Adrenal gland (tissue), 19 donors: ENCODE measurements around the gene ZNF654. TPM values are rescaled to one million over a fixed set of nuclear protein-coding genes. Genes with fewer than 3 reads are reported as not detected.
"Not testable (repeated sequence)": the region's sequence is repeated elsewhere in the genome, so short reads cannot be mapped to it uniquely, and the experiment has no call there.

Experiments used
- DNase-seq, 7 donors: peaks; one replicate each; pipeline ENCODE4 v3.0.0-alpha.2; 2019 to 2020
- H3K27ac ChIP-seq, 5 donors: fragments of 200-600 bp; sonication (generic) in 4 of 5; 1 replicate in 3 of 5; 2 replicates in 2 of 5; pipeline versions ENCODE4 v1.5.1 to v1.8.0; 2016 to 2020; ENCODE audit warnings: mild to moderate bottlenecking in 1 of 5
- H3K27me3 ChIP-seq: fragments of 200-600 bp; 2 replicates; pipeline ENCODE4 v1.8.0; 2021
- H3K36me3 ChIP-seq, 2 donors: fragments of 200-600 bp; replicated peaks in 1 of 2; 1 replicate in 1 of 2; 2 replicates in 1 of 2; pipeline versions ENCODE4 v1.5.1 to v1.8.0; 2018 to 2022
- H3K4me1 ChIP-seq, 2 donors: fragments of 200-600 bp; replicated peaks in 1 of 2; 1 replicate in 1 of 2; 2 replicates in 1 of 2; pipeline versions ENCODE4 v1.5.1 to v1.8.0; 2018 to 2021
- H3K4me3 ChIP-seq, 4 donors: fragments of 200-600 bp; sonication (generic) in 3 of 4; one replicate each; pipeline ENCODE4 v1.5.1; 2016 to 2018
- H3K9me3 ChIP-seq, 3 donors: fragments of 200-600 bp; sonication (generic) in 1 of 3; replicated peaks in 1 of 3; 1 replicate in 2 of 3; 2 replicates in 1 of 3; pipeline versions ENCODE4 v1.5.1 to v1.8.0; 2016 to 2021
- CTCF ChIP-seq, 6 experiments: fragments of 450-650 bp in 4 of 6; fragments of 200-600 bp in 2 of 6; sonication (generic) in 1 of 6; IDR thresholded peaks; 1 replicate in 5 of 6; 2 replicates in 1 of 6; pipeline versions ENCODE4 v1.5.1 to v1.8.0; 2016 to 2021; ENCODE audit warnings: antibody characterized with exemption in 6 of 6, mild to moderate bottlenecking in 2 of 6, moderate library complexity in 1 of 6
- POLR2A ChIP-seq, 2 donors: fragments of 450-650 bp; IDR thresholded peaks; one replicate each; pipeline ENCODE4 v1.6.1; 2017; ENCODE audit warnings: antibody characterized with exemption in 2 of 2, mild to moderate bottlenecking in 2 of 2, moderate library complexity in 1 of 2
- WGBS, 4 donors: extraction: QIAGEN DNeasy Blood & Tissue Kit in 2 of 4; methylation state at CpG; one replicate each; pipeline versions ENCODE4 v1.1.5 to v1.1.7; 2013 to 2017; 5-methylcytosine and 5-hydroxymethylcytosine counted together
- intact Hi-C, 2 donors: fragments of 100-400 bp; cut with DNase I; formaldehyde crosslinking; loops; one replicate each; pipeline versions ENCODE4 v1.14.1 to v1.15.0; 2022 to 2023
- long read RNA-seq, 10 donors: library from polyadenylated mRNA in 3 of 10; unstranded in 2 of 10; stranded (forward) in 1 of 10; transcript quantifications; one replicate each; pipeline ENCODE4 v2.0.0 and lab custom pipeline, GENCODE V29; 2021 to 2026
- polyA plus RNA-seq, 3 donors: library from polyadenylated mRNA; stranded (reverse); fragments of 200-250 nt in 2 of 3; fragments of 350-450 nt in 1 of 3; fragmentation: Illumina TruSeq in 1 of 3; extraction: RNeasy Lipid Tissue Mini Kit (QIAGEN cat#74804) in 1 of 3; gene quantifications; one replicate each; pipeline ENCODE4 v1.2.3, GENCODE V29; 2013 to 2014
- total RNA-seq, 9 donors: library from RNA; depleted of rRNA in 4 of 9; stranded (reverse); fragments of >200 nt in 4 of 9; fragments of 120-200 nt in 1 of 9; fragmentation: NEBNext Ultra II Directional in 1 of 9; extraction: Animal tissue kit (Norgen Biotek cat#: 25700) in 1 of 9; gene quantifications; one replicate each; pipeline versions ENCODE4 v1.1.0 to v1.2.4, GENCODE V29; 2013 to 2023
- donor health status: healthy with polysubstance abuse.
- donor health status: Bipolar disorder and iron deficiency.
- donor health status: DM: yes; HTN: yes; CAD: no.
- donor health status: DM: no; HTN: no; CAD: no.
- donor health status: DM: no; HTN: no; CAD: no.
- donor health status: DM: yes; HTN: yes; CAD: no.

The ZNF654 gene
- total RNA-seq, result 10 to 100 TPM in 7 of 9 donors, 1 to 10 TPM in 2; 5.1 to 18.6 (median 11.2) TPM
- polyA plus RNA-seq, result 1 to 10 TPM; 2.5 to 9.1 (median 3.1) TPM
- long read RNA-seq, donor 1, result 0 reads
- long read RNA-seq, donor 2, result 0 reads
- long read RNA-seq, donor 3, full-length matches to known transcripts, result 4 of 4 reads
- long read RNA-seq, donor 3, partial matches to known transcripts, result 0 of 4 reads
- long read RNA-seq, donor 3, other reads (novel, unspliced or antisense), result 0 of 4 reads
- long read RNA-seq, donor 4, full-length matches to known transcripts, result 2 of 7 reads
- long read RNA-seq, donor 4, partial matches to known transcripts, result 0 of 7 reads
- long read RNA-seq, donor 4, other reads (novel, unspliced or antisense), result 5 of 7 reads
- long read RNA-seq, donor 5, full-length matches to known transcripts, result 4 of 9 reads
- long read RNA-seq, donor 5, partial matches to known transcripts, result 4 of 9 reads
- long read RNA-seq, donor 5, other reads (novel, unspliced or antisense), result 1 of 9 reads
- long read RNA-seq, donor 6, full-length matches to known transcripts, result 1 of 5 reads
- long read RNA-seq, donor 6, partial matches to known transcripts, result 1 of 5 reads
- long read RNA-seq, donor 6, other reads (novel, unspliced or antisense), result 3 of 5 reads
- long read RNA-seq, donor 7, full-length matches to known transcripts, result 1 of 1 reads
- long read RNA-seq, donor 7, partial matches to known transcripts, result 0 of 1 reads
- long read RNA-seq, donor 7, other reads (novel, unspliced or antisense), result 0 of 1 reads
- long read RNA-seq, donor 8, full-length matches to known transcripts, result 1 of 1 reads
- long read RNA-seq, donor 8, partial matches to known transcripts, result 0 of 1 reads
- long read RNA-seq, donor 8, other reads (novel, unspliced or antisense), result 0 of 1 reads
- long read RNA-seq, donor 9, full-length matches to known transcripts, result 3 of 3 reads
- long read RNA-seq, donor 9, partial matches to known transcripts, result 0 of 3 reads
- long read RNA-seq, donor 9, other reads (novel, unspliced or antisense), result 0 of 3 reads
- long read RNA-seq, donor 10, result 0 reads

DNA sequence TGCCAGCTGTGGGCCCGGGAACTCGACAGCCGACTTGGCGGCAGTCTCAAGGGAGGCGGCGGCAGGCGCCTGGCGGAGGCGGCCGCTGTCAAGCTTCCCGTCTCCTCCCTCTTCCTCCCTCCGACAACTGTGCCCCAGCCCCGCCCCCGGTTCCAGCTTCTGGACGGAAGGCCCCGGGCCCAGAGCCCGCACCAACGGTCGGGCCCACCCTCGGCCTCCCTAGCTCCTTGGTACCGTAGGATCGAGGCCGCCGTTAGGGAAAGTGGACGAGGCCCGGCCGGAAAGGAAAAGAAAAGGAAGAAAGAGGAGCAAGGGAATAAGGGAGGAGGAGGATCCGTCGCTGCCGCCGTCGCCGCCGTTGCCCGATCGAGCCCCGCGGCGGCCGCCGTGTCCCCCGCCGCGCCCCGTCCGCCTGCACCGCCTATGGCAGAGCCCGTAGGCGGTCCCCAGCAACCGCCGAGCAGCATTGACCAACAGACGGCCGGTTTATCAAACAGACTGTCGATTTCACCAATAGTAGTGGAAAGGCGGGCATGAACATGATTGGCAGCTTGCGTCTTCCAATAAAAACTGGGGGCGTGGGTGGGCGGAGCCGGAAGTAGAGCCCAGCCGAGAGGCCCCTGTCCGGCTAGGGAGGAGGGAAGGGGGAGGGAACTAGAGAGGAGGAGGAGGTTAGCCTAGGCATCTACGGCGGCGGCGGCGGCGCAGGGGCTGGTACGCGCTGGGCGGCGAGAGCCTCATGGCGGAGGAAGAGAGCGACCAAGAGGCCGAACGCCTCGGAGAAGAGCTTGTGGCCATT is at the start of gene ZNF654, which contains the start of gene CGGBP1:
Gene ZNF654, plus strand, starts transcription at position 675 of the 799 bp plus-strand sequence. Its CDS starts 65 bp downstream, at position 740.
Gene CGGBP1, minus strand, starts transcription at position 425 of the 799 bp plus-strand sequence. CDS start 3,029 bp downstream, outside the sequence.
- 0 to 1% (median 1%) methylated on average over 40 to 76 of the region's 76 CpGs for WGBS, 4 donors
- Histone ChIP-seq H3K36me3 (peaks cover 0 to 15% of the 10 kb centered on the region in 2 donors), H3K4me3 (peak within 1 kb of the TSS; percentile 66 to 86 (median 80)), H3K4me1 (peaks cover 14 to 52% of the 10 kb centered on the region in 2 donors), H3K27me3 (no peaks in the 10 kb centered on the region), H3K9me3 (no peaks in the 10 kb centered on the region), H3K27ac (peak within 1 kb of the TSS; percentile 94 to 97 (median 96))
- intact Hi-C loops, result no loop called here
- peak; percentile 99 to 100 (median 99) for DNase-seq
- TF ChIP-seq POLR2A (IDR thresholded peaks at IDR 0.05) (peak; percentile 74 to 93), CTCF (IDR thresholded peaks at IDR 0.05) (no peak)

DNA sequence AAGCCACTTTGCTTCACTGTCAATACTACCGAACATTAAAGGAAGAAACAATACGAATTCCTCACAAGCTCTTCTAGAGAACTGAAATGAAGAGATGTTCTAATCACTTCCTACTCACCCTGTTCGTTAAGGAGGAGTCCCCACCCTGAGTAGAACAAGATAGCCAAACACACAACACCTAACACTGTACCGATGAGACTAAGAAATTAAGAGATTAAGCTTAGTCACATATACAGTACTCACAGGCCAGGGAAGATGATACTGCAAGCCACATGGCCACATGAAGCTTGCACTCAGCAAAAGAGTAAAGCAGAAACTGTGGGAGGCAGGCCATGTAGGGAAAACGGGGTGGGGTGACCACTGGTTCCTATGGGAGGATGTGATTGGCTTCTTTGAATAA is 48.2 kb upstream of the ZNF654 start:
- no peak for DNase-seq
- no peak for TF ChIP-seq POLR2A (IDR thresholded peaks at IDR 0.05)
- no peak for TF ChIP-seq CTCF (IDR thresholded peaks at IDR 0.05)
- no peaks in the 10 kb centered on the region for H3K4me1 ChIP-seq
- no peaks in the 10 kb centered on the region for H3K27me3 ChIP-seq
- WGBS, 4 donors, result 77 to 83% (median 80%) methylated on average over 5 of the region's 5 CpGs
- no peak overlapping the region for H3K4me3 ChIP-seq
- no peak overlapping the region for H3K27ac ChIP-seq
- no peaks in the 10 kb centered on the region for H3K36me3 ChIP-seq
- intact Hi-C loops, result no loop called here
- no peaks in the 10 kb centered on the region for H3K9me3 ChIP-seq

DNA sequence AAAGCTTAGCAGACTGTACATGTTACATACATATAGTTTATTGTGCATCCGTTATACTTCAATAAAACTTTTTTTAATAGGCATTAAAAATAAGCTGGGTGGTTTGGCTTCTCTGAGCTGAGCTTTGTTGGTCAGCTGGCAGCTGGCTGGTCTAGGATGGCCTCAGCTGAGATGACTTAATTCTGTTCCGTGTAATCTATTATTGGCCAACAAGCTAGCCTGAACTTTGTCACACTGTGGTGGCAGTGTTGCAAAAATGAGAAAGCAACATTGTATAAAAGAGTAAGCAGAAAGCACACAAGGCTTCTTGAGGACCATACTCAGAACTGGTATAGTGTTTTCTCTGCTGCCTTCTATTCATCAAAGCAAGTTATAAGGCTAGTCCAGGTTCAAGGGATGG is 45.5 kb upstream of the ZNF654 start:
- Histone ChIP-seq H3K27ac (no peak overlapping the region), H3K4me3 (no peak overlapping the region), H3K4me1 (no peaks in the 10 kb centered on the region), H3K36me3 (no peaks in the 10 kb centered on the region), H3K9me3 (no peaks in the 10 kb centered on the region), H3K27me3 (no peaks in the 10 kb centered on the region)
- intact Hi-C loops, result no loop called here
- DNase-seq, result no peak
- 31 to 59% (median 33%) methylated on average over 2 of the region's 2 CpGs for WGBS, 4 donors
- no peak for TF ChIP-seq POLR2A (IDR thresholded peaks at IDR 0.05)

GRCh38 chr3:88015656-88016055 is 43.4 kb upstream of the ZNF654 start:
- H3K9me3 ChIP-seq, H3K27ac ChIP-seq, intact Hi-C loops, H3K36me3 ChIP-seq, H3K4me1 ChIP-seq, H3K4me3 ChIP-seq, H3K27me3 ChIP-seq, DNase-seq: not testable (repeated sequence)
- WGBS, 4 donors, result 94 to 96% (median 95%) methylated on average over 8 to 35 of the region's 35 CpGs; no CpG with 5 or more reads in 1 of the 4 donors
